ENCODE data around the gene PLA2G2D.

Gene PLA2G2D

DNA sequence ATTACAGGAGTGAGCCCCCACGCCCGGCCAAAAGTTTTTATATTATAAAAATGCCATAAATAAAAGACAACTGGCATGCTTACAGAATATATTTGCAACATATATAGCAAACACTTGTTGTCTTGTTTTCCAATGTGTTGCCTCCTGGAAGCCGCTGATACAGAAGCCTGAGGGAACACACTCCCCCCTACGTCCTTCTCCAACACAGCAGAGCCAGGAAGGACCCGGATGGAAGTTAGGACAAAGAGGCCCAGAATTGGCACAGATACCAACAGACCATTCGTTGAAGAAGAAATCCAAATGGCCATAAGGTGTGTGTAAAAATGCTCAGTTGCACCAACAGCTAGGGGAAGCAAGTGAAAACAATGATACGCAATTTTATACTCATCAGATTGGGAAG lies 50.6 kb downstream of the PLA2G2D start:
- DNase-seq (ENCODE audit: low read depth in 3 of 3): no peak

DNA sequence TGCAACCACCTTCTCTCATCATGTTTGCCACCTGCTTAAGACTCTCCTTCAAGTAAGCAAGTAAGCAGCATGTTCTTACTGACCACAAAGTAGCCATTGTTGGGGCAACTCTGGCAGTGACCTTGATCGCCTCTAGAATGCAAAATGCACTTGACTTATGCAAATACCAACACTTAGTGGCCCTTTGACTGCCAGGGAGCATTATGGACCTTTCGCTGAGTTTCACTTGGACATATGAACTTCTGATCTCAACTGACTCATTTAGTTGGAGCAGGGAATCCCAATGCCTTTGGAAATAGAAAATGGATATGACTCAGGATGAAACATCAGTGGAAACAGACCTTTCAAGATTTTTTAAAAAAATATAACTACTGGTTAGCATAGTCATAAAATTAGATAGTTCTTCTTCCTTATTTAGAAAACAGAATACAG lies 55.5 kb downstream of the PLA2G2D start:
- no peak for DNase-seq (ENCODE audit: low read depth in 3 of 3)

Data from stimulated activated CD4-positive, alpha-beta T cell treated with anti-CD3 and anti-CD28 coated beads, TNF-alpha, amount 100 ng/mL, for 48 hours (primary cell).